ENCODE measurements around the gene TRPM8.
A peak's percentile ranks its signal among the peaks of the same experiment; 100 is the strongest.
"Not testable (repeated sequence)": the region's sequence is repeated elsewhere in the genome, so short reads cannot be mapped to it uniquely, and the experiment has no call there.

The TRPM8 gene

DNA sequence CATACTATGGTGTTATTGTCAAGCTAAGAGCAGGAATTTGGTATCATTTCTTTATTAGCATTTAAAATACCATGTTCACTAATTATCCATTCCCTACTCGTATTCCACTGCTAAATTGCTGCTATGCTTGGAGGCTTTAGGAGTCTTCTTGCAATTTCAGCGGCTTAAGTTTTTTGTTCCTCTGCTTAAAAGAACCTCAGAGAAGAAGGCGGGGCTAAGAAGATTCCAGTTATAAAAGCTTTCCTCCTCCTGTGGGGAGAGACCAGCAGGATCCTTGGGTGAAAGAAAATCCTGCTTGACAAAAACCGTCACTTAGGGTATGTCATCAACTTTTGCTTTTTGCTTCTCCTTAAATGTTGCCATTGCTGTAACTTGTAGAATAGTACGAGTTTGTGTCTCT lies at the start of gene TRPM8:
TSS of gene TRPM8 (plus strand) at position 258 of the 400 bp plus-strand sequence. CDS start 9,165 bp downstream, outside the sequence.
- DNase-seq, result no peak

DNA sequence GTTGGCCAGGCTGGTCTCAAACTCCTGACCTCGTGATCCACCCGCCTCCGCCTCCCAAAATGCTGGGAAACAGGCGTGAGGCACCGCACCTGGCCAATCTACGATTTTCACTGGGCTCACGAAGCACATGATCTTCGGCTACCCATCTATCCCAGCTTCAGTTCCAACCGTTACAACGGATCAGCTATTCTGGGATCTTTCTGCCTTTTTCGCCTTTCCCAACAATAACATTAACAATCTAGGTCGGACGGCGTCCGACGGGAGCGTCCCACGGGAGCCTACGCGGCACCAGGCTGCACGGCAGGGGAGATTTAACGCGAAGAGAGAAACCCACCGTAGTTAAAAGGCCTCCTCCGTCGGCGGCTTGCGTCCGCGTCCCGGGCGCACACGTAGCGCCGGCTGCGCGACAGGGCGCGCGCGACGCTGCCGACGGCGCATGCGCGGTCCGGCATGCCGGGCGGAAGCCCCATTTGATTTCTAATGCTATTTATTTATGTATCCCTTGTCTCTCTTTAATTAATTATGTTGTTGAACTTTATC lies 49.1 kb upstream of the TRPM8 start, which contains the start of gene MSL3B:
TSS of gene MSL3B (minus strand) at position 394 of the 540 bp plus-strand sequence.
- DNase-seq, result peak in 2 of 14 donors; percentile 3 to 6

DNA sequence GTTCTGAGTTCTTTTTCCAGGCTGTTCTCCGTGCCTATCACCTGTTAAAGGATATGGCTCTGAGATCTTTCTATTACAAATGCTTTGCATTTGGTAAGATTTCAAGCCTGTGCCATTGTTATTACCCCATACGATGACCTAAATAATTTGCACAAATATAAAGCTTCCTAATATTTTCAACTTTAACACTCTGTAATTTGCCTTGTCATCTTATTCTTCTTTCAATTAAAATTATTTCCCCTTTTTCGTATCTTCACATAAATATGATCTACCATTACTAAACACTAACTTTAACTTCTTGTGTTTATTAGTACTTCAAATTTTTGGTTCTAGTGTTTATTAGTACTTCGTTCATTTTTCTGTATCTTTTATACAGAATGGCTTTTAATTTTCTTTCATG lies 45.7 kb upstream of the TRPM8 start:
- DNase-seq, result no peak

DNA sequence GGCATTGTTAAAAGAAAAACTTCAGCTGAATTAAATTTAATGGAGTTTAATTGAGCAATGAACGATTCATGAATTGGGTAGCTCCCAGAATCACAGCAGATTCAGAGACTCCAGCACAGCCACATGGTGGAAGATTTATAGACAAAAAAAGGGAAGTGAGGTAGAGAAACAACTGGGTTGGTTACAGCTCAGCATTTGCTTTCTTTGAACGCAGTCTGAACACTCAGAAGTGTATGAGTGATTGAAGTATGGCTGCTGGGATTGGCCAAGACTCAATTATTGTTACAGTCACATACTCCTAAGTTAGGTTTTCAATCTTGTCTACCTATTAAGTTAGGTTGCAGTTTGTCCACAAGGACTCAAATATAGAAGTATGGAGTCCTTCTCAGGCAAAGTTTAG lies 45.0 kb upstream of the TRPM8 start:
- not testable (repeated sequence) for DNase-seq

DNA sequence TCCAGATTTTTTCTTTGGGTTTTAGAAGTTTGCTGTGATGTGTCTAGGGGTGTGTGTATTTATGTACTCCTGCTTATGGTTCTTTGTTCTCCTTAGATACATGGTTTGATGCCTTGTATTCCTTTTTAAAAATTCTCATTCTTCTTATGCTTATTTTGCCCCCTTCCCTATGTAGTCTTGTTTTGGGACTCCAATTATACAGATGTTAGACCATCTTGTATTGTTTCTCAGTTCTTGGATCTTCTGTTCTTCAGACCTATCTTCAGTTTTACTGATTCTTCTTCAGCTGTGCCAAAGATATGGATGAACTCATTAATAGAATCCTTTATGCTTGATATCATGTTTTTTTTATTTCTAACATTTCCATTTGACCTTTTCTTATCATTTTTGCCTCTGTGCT lies 34.8 kb upstream of the TRPM8 start:
- DNase-seq, result no peak

DNA sequence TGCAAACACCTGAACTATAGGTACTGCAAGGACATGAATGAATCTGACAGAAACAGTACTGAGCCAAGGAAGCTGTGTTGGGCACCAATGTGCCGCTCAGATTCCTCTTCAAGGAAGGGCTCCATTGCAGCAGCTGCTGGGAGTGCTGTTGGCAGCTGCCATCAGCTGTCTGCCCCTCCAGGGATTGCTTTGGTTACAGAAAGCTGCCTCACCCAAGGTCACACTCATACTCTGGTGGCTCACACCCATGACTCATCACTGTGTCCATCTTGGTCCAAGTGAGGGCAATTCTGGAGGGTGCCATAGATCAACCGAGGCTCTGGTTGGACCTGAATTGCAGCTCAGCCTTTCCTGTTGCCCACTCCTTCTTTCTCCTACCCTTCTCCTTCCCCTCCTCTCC lies 24.4 kb upstream of the TRPM8 start:
- no peak for DNase-seq

DNA sequence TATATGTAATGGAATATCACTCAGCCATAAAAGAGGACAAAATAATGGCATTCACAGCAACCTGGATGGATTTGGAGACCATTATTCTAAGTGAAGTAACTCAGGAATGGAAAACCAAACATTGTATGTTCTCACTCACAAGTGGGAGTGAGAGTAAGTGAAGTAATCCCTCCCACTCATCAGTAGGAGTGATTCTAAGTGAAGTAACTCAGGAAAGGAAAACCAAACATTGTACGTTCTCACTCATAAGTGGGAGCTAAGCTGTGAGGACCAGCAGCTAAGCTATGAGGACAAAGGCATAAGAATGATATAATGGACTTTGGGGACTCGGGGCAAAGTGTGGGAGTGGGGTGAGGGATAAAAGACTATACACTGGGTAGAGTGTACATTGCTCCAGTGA lies 20.9 kb upstream of the TRPM8 start:
- not testable (repeated sequence) for DNase-seq

DNA sequence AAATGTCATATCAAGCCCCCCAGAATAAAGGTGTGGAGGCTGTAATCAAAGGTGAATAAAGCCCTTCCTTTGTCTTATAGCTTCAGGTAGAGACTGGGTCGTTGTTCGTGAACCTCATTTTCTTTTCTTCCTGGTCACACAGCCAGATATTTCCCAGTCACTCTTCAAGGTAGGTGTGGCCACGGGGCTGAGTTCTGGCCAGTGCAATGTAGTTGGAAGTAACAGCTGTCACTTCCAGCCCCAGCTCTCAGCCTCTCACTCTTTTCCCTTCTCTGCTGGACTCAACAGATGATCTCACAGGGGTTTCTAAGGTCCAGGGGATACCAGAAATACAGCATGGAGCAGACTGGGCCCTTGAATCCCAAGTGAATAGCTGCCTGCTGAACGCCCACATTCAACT lies 15.8 kb upstream of the TRPM8 start:
- DNase-seq, result no peak

DNA sequence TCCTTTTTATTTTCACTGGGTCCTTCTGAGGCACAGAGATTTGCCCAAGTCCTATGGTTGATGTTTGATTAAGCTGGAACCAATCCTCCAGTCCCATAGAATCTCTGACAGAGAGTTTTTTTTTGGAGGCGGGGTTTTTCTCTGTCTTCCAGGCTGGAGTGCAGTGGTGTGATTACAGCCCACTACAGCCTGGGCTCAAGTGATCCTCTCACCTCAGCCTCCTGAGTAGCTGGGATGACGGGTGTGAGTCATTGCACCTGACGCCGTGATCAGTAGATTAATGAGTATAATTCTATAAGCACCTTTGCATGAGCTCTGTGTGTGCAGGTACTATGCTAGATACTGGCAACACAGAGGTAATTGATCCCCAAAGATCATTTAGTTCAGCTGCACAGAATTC lies 15.3 kb upstream of the TRPM8 start:
- no peak for DNase-seq

DNA sequence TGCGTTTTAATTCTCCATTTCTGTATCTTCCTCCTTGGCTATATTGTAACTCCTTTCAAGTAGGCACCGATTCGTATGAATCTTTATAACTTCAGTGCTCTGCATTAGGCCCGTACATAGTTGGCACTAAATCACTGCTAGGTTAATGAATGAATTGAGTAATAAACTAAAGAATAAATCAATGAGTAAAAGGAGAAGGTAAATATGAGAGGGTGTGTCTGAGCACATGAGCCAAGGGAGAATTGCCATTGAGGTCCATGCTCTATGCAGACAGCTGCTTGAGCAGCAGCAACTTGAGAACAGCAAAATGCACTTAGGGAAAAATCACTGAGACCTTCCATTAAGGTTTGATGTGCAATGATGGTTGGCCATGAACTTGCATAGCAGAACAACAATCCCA lies 11.2 kb upstream of the TRPM8 start:
- no peak for DNase-seq

DNA sequence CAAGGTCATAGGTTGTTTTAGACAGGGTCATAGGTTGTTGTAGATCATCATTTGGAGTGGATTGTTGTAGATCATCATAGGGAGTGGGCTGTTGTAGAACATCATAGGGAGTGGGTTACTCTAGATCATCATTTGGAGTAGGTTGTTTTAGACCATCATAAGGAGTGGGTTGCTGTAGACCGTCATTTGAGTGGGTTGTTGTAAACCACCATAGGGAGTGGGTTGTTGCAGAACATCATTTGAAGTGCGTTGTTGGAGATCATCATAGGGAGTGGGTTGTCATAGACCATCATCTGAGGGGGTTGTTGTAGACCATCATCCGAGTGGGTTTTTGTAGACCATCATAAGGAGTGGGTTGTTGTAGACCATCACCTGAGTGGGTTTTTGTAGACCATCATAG lies 9.5 kb upstream of the TRPM8 start:
- no peak for DNase-seq

DNA sequence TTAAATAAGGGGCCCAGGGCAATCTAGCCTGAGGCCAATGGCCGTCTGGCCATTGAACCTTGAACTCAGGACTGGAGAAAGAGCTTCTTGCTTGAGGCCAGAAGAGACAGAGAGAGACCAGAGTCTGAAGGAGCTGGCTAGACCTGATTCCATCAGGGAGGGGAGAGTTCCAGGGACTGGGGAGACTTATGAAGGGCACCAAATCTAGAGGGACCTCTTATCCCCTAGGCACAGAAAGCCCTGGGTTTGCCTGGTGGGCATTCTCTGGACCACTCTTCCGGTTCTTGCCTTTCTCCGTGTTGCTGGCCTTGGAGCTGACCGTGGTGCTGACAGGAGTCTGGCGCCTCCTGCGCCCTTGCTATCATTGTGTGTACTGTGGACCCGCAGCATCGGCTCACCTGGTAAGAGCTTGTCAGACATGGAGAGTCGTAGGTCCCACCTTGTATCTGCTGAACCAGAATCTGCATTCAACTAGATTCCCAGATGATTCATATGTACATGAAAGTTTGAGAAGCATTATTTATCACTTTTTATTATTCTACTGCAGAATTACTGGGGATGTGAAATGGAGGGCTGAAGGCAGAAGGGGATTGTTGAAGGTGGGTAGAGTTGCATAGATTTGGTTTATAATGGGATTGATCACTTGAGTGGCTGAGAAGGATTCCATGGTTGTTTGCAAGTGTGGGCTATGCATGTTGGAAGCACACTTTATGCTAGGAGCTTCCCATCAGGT lies 4.3 kb upstream of the TRPM8 start:
- no peak for DNase-seq

DNA sequence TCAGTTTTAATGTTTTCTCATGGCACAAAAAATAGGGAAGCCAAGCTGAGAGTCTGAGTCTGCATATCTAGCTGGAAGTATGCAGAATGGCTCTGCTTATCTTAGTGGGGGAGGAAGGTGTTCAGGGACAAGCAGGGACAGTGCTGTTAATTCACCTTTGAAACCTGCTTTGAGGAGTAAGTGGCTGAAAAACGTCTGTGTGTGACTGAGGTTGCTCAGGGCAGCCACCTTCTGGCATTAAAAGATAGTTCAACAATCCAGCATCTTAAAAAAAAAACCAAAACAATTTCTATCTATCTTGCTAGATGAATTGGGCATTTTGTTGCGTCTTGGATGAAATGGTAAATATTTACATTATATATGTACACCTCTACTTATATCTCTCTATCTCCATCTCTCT lies 2.0 kb upstream of the TRPM8 start:
- no peak for DNase-seq

DNA sequence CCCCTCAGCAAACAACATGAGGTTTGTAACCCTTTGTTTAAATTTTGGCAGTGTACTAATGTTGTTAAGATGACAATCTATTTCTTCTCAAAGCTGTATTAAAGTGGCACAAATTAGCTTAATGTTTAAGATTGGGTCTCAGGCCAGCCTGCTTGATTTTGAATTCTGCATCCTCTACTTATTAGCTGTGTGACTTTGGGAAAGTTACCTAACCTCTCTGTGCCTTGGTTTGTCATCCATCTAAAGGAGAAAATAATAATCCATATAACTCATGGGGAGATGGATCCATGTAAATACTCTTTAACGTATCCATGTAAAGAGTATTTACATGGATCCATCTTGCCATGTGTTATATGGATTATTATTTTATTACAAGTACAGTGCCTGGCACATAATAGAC lies 2.1 kb downstream of the TRPM8 start:
- DNase-seq, result no peak

DNA sequence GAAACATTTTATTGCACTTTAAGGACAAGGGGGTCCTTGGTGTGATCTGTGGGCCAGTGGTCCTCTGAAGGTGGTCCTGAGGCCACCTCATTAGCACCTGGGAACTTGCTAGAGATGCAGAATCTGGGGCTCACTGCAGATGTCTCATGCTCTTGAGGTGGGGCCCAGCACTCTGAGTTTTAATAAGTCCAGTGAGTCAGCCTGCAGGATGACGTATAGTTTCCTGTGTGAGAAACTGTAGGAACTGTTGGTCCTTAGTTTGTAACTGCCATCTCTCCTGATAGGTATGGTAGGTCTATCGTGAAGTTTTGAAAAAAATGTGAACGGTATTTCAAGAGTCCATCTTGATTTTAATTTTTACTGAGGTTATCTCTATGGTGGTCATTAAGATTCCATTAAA lies 2.8 kb downstream of the TRPM8 start:
- DNase-seq, result no peak

DNA sequence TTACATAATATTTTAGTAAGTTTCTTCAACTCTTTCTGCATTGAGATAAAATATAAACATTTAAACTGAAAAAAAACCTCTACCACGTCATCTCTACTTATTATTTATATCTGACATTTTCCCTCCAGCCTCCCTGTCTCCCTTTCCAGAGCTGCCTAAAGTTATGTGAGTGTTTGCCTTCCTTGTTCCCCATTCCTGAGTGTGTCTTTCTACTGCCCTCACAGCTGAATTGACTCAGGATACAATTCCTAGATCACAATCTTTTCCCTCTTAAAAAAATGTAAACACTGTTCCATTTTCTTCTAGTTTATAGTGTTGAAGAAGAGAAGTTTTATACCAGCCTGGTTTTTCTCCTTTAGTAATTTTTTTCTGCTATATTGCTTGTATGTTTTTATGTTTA lies 5.3 kb downstream of the TRPM8 start:
- DNase-seq, result no peak

DNA sequence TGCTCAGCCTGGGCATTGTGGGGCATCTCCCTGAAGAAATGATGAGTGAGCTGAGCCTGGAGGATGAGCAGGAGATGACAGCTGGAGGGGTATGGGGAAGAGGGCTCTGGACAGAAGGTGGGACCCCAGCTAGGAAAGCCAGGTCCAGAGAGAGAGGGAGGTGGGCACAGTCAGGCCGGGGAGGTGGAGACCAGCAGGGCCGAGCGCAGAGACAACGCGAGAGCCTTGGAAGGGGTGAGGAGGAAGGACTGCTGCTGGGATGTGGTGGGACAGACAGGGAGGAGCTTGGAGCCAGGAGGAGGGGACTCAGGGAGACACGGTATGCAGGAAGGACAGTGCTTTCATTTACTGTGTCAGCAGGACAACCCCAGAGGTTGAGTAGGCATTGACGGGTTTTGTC lies 8.2 kb downstream of the TRPM8 start:
- no peak for DNase-seq

DNA sequence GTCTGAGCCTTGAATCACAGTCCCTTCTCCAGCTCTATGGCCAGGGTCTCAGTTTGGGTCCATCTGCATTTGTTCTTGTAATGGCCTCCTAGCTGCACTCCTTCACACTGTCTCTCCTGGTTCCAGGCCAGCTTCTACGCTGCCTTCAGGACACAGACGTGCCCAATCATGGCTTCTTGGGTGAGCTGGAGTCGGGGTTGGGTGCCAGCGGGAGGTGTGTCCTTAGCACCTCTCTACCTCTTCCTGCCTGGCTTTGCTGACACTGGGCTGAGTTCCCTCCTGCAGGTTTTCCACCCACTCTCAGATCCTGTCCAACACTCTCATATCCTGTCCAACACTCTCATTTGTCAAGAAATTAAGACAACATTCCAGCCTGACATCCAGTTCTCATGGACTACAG lies 9.6 kb downstream of the TRPM8 start:
- no peak for DNase-seq

DNA sequence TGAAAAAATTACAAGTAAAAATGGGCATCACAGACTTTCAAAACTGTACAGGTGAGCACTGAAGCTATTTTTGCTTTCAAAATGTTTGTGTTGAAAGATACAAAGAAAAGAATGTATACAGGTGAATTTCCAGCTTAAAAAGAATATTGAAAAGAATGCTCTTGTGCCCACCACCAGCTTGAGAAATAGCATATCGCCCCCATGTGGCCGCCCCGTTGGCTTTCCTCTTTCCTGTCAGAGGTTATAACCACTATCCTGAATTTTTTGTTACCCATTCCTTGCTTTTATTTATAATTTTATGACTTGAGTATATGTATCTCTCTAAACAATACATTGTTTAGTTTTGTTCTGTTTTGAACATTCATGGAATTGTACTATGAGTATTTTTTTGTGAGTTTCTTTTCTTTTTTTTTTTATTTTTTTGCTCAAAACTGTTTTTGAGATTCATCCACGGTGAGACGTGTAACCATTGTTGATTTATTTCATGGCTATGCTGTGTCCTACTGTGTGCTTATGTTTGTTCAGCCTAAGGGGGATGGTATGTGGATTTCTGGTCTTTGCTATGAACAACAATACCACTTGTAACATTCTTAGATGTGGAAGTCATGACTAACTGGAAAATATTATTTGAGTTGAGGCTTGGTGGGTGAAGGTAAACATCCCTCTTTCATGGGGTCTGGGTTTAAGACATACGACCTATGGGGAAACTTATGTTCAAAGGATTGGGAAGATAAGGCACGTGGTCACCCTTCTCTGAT lies 11.6 kb downstream of the TRPM8 start:
- no peak for DNase-seq

DNA sequence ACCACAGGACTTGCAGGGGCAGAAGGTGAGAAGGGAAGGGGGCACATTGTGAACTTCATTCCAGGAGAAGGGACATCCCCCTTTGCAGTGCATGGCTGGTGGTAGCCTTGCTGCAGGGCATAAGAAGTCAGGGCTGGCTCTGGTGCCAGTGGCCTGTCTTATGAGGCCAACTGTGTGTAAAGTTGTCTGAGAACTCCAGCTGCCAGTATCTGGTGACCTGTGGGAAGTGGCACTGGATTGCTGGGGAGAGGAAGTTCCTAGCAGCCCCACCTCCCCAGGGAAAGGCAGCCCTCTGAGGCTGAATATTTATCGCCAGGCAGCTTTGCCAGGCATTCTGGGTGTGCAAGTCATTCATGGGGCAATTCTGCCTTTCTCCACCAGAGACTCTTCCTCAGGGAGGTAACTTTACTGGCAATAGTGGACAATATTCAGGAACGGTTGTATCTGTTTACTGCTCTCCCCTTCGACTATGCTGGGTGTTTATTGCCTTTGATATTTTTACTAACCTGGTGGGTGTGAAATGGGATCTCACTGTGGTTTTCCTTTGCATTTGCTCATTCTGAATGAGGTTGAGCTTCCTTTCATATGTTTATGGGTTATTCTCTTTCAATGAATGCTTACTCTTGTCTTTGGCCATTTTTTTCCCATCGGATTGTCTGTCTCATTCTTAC lies 12.3 kb downstream of the TRPM8 start:
- DNase-seq, result no peak

DNA sequence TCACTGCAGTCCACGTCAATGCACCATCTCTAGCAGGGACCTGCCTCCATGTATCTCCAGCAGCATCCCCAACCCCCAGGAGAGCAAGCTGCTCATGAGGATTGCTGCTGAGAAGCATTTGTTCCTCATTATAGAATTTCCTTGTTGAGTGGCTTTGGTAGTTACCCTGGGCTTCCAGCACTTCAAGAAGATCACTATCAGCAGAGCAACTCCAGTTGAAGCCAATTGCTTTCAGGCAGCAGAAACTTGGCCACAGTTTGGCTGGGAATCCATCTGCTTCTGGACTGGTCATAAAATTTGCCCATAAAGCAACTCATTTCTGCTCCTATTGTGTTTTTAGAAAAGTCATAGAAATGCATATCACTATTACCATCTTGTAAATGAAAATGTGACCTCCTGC lies 17.4 kb downstream of the TRPM8 start:
- DNase-seq, result no peak

DNA sequence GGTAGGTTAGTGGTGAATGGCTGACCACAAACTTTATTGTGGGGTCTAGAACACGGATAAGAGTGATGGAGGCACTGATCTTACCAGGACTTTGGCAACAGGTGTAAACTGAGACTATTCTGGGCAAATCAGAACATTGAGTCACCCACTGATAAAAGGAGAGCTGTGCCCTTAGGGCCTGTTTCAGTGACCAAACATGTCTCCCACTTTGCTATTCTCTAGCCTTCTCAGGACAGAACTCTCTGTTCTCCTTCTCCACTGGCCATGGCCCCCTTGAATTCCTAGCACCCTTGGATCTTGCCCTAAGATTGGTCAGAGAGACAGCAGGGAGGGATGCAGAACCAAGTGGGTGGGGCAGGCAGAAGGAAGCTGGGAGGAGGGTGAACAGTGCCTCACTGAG lies 18.3 kb downstream of the TRPM8 start:
- DNase-seq, result no peak

DNA sequence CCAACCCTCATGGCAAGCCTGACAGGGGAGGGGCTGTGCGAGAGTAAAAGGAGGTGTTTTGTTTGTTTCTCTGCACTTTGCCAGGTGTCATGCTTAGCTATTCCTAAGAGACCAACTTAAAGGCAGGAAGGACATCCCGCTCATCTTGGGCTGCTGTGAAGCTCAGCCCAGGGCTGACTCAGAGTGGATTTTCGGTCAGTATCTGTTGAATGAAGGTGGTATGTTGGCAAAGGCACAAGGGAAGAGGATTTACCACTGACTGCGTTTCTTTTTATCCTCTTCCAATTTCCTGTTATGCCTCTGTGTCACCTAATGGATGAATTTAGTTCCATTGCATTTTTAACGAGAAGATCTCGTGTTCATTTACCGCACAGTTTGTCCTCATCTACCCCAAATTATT lies 18.9 kb downstream of the TRPM8 start:
- no peak for DNase-seq

All from C1 segment of cervical spinal cord (tissue), 14 donors.